GM20431 (cell line): ENCODE results near the gene CDK11A.
"Not testable (repeated sequence)": the region's sequence is repeated elsewhere in the genome, so short reads cannot be mapped to it uniquely, and the experiment has no call there.

Experiments used
- in situ Hi-C: fragments of 300-500 bp; cut with MseI, MboI; formaldehyde crosslinking; loops from one replicate; pipeline ENCODE4 v1.15.0; 2020; ENCODE audit warnings: low sequenced_read_pairs; ENCODE audit not compliant: unreplicated experiment

CDK11A gene

GRCh38 chr1:1665815-1666251 is 58.3 kb downstream of the CDK11A start:
- in situ Hi-C loops, result no loop called here

- in situ Hi-C loops, result no loop called here
These were observed 59.0 kb downstream of the CDK11A start for GRCh38 chr1:1664941-1665814.

GRCh38 chr1:1664318-1664717 is 59.8 kb downstream of the CDK11A start:
- in situ Hi-C loops, result not testable (repeated sequence)

GRCh38 chr1:1662830-1663560 is 61.2 kb downstream of the CDK11A start:
- in situ Hi-C loops, result not testable (repeated sequence)

GRCh38 chr1:1662392-1662791 is 61.8 kb downstream of the CDK11A start:
- in situ Hi-C loops, result not testable (repeated sequence)

GRCh38 chr1:1658583-1659549 is 65.3 kb downstream of the CDK11A start, which contains the start of gene CDK11B:
Gene CDK11B (minus strand): TSS chr1:1659004. CDS start chr1:1657485, 1,519 bp downstream.
- in situ Hi-C loops, result not testable (repeated sequence)
